Smooth muscle cell (in vitro differentiated cells): Measurements from ENCODE around the gene STMN1. TPM values are rescaled to one million over a fixed set of nuclear protein-coding genes. Genes with fewer than 3 reads are reported as not detected.

ENCODE experiments used
- DNase-seq: peaks from one replicate; lab custom pipeline; 2025; ENCODE audit not compliant: unreplicated experiment; lab: John Stamatoyannopoulos, UW
- H2AFZ ChIP-seq: fragments of 200-600 bp; sonication (generic); 2 replicates; pipeline ENCODE4 v1.6.0; 2016; ENCODE audit warnings: antibody characterized with exemption, low read depth, mild to moderate bottlenecking
- H3F3A ChIP-seq: fragments of 200-600 bp; sonication (generic); 2 replicates; pipeline ENCODE4 v1.6.0; 2017; ENCODE audit warnings: antibody characterized with exemption, low read depth
- H3K27ac ChIP-seq: fragments of 200-600 bp; sonication (generic); 2 replicates; pipeline ENCODE4 v1.5.1; 2016; ENCODE audit warnings: low read depth, mild to moderate bottlenecking
- H3K27me3 ChIP-seq: fragments of 200-600 bp; sonication (generic); 2 replicates; pipeline ENCODE4 v1.6.1; 2016; ENCODE audit warnings: low read depth, mild to moderate bottlenecking
- H3K36me3 ChIP-seq: fragments of 200-600 bp; sonication (generic); 2 replicates; pipeline ENCODE4 v1.5.1; 2016; ENCODE audit warnings: low read depth
- H3K4me1 ChIP-seq: fragments of 200-600 bp; sonication (generic); 2 replicates; pipeline ENCODE4 v1.5.1; 2016; ENCODE audit warnings: low read depth
- H3K4me2 ChIP-seq: fragments of 200-600 bp; sonication (generic); 2 replicates; pipeline ENCODE4 v1.6.0; 2016; ENCODE audit warnings: mild to moderate bottlenecking
- H3K4me3 ChIP-seq: fragments of 200-600 bp; sonication (generic); 2 replicates; pipeline ENCODE4 v1.5.1; 2016; ENCODE audit warnings: mild to moderate bottlenecking
- H3K79me2 ChIP-seq: fragments of 200-600 bp; sonication (generic); 2 replicates; pipeline ENCODE4 v1.6.0; 2016; ENCODE audit warnings: low read depth, mild to moderate bottlenecking
- H3K9ac ChIP-seq: fragments of 200-600 bp; sonication (generic); 2 replicates; pipeline ENCODE4 v1.6.0; 2016; ENCODE audit warnings: low read depth
- H3K9me3 ChIP-seq: fragments of 200-600 bp; sonication (generic); replicated peaks from 2 replicates; pipeline ENCODE4 v1.5.1; 2016; ENCODE audit warnings: low read depth
- H4K20me1 ChIP-seq: fragments of 200-600 bp; sonication (generic); 2 replicates; pipeline ENCODE4 v1.6.0; 2016; ENCODE audit warnings: low read depth
- WGBS: methylation state at CpG from one replicate; pipeline ENCODE4 v1.1.7; 2016; ENCODE audit warnings: low lambda C conversion rate; 5-methylcytosine and 5-hydroxymethylcytosine counted together
- polyA plus RNA-seq: library from polyadenylated mRNA; unstranded; fragments of >200 nt; fragmentation: Nextera tagmentation; extraction: Ambion mirVana; gene quantifications from 2 replicates; pipeline ENCODE4 v1.2.1, GENCODE V29; 2016
- total RNA-seq: library from RNA; depleted of rRNA; stranded (reverse); fragments of >200 nt; gene quantifications from 2 replicates; pipeline ENCODE4 v1.2.3, GENCODE V29; 2014
- TF ChIP-seq, protein P1 (sequence below): fragments of 200-600 bp; sonication (generic); IDR thresholded peaks from 2 replicates; pipeline ENCODE4 v1.5.1; 2017; ENCODE audit warnings: borderline replicate concordance, mild to moderate bottlenecking, antibody characterized with exemption; ENCODE audit not compliant: insufficient read depth, poor library complexity, severe bottlenecking

The STMN1 gene
- total and polyA plus RNA-seq, 2 experiments from 2014 or later = 115 to 331 TPM

DNA sequence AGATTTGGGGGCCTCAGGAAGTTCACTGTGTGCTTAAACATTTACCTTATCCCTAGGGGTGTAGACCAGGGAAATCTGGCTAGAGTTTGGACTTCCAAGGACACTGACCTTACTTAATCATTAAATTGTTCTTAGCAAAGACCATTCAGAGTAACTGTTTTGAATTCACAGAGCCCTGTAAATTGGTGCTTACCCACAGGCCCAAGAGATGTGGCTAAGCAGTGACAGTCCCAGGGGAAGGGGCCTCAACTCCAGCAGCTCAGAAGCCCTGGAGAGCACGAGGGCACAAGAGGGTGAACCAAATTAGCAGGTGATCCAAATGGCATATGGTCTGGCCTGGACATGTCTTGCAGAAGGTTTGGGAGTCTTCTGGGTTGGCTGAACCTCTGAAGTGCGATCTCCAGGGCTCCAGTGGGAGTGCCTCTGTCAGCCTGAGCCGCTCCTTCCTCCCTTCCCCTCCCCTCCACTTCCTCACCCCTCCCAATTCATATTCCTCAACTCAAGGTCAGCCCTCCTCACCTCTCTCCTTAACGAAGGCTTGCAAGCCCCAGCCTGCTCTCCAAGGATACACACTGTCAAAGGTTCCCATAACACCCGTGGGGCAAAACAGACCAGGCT, 35.0 kb downstream of the STMN1 start:
- Histone ChIP-seq H3K27ac (no peak overlapping the region), H4K20me1 (peaks cover 9% of the 10 kb centered on the region)
- TF ChIP-seq, protein P1, sequence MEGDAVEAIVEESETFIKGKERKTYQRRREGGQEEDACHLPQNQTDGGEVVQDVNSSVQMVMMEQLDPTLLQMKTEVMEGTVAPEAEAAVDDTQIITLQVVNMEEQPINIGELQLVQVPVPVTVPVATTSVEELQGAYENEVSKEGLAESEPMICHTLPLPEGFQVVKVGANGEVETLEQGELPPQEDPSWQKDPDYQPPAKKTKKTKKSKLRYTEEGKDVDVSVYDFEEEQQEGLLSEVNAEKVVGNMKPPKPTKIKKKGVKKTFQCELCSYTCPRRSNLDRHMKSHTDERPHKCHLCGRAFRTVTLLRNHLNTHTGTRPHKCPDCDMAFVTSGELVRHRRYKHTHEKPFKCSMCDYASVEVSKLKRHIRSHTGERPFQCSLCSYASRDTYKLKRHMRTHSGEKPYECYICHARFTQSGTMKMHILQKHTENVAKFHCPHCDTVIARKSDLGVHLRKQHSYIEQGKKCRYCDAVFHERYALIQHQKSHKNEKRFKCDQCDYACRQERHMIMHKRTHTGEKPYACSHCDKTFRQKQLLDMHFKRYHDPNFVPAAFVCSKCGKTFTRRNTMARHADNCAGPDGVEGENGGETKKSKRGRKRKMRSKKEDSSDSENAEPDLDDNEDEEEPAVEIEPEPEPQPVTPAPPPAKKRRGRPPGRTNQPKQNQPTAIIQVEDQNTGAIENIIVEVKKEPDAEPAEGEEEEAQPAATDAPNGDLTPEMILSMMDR = no peak

DNA sequence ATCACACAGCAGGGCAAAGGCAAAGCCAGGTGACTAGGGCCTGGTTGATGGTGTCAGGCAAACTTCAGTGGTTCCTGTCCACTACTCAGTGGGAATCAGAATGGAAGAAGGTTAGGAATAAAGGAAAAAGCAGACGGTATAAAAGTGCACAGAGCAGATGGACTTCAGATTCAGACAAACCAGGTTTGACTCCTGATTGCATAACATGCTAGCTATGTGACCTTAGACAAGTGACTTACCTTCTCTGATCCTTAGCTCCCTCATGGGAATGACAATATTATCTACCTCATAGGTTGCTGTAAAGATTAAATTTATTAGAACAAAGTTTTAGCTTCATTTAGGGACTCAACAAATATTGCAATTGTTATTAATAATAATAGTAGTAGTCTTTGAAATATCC, 35.6 kb downstream of the STMN1 start:
- Histone ChIP-seq H3K9me3 (no peaks in the 10 kb centered on the region), H3K79me2 (peaks cover 17% of the 10 kb centered on the region), H4K20me1 (peaks cover 9% of the 10 kb centered on the region), H3K9ac (no peak overlapping the region), H3K36me3 (no peaks in the 10 kb centered on the region), H3K27ac (no peak overlapping the region), H3K27me3 (no peaks in the 10 kb centered on the region), H3K4me1 (peaks cover 11% of the 10 kb centered on the region), H3F3A (peaks cover under 1% of the 10 kb centered on the region), H2AFZ (no peak overlapping the region), H3K4me3 (no peak overlapping the region), H3K4me2 (no peak overlapping the region)
- DNase-seq = no peak
- TF ChIP-seq, protein P1 = no peak
- WGBS = 100% methylated on average over 1 of the region's 1 CpG

More for the DNA sequence above, 35.0 kb downstream of the STMN1 start:
- DNase-seq = no peak
- no peaks in the 10 kb centered on the region for H3K36me3 ChIP-seq
- H3K4me2 ChIP-seq = no peak overlapping the region
- H3K9me3 ChIP-seq = no peaks in the 10 kb centered on the region
- peaks cover 17% of the 10 kb centered on the region for H3K79me2 ChIP-seq
- H3F3A ChIP-seq = peaks cover 7% of the 10 kb centered on the region
- no peak overlapping the region for H3K9ac ChIP-seq
- no peak overlapping the region for H3K4me3 ChIP-seq
- H2AFZ ChIP-seq = no peak overlapping the region
- no peaks in the 10 kb centered on the region for H3K27me3 ChIP-seq
- H3K4me1 ChIP-seq = peaks cover 15% of the 10 kb centered on the region
- 48% methylated on average over 5 of the region's 5 CpGs for WGBS

DNA sequence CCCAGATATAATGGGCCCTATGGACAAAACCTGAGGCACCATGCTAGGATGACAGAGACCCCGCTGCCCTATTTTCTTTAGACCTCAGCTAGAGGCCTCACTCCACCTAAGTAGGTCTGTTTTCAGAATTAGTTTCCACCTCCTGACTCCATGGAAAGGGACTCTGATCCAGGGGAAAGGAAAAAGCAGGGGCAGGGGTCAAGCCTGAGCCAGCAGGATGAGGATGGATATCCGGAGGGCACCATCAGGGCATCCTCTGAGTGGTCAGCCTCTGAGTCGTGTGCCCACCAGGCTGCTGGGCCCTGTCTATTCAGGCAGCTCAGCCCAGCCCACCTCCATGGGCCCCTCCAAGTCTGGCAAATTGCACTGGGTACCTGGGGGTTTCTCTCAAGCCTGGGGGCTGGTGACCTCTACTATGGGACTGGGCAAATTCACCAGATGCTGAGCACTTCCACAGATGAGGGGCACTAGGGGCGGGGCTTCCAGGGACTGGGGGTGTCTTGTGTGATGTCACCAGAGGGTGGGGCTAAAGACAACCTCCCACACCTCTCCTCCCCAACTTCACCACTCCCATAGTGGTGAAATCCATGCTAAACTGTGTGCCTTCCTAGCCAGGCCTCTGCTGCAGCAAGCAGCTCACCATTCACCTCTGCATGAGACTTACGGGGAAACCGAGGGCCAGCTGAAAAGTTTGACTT, 36.2 kb downstream of the STMN1 start:
- Histone ChIP-seq H3K36me3 (no peaks in the 10 kb centered on the region), H3K79me2 (peaks cover 17% of the 10 kb centered on the region), H4K20me1 (peaks cover 9% of the 10 kb centered on the region), H3K4me2 (no peak overlapping the region), H3K27ac (no peak overlapping the region), H3K9me3 (no peaks in the 10 kb centered on the region), H3K4me1 (peaks cover 11% of the 10 kb centered on the region), H3K9ac (no peak overlapping the region), H2AFZ (no peak overlapping the region), H3K4me3 (no peak overlapping the region), H3K27me3 (no peaks in the 10 kb centered on the region), H3F3A (no peaks in the 10 kb centered on the region)
- DNase-seq = no peak
- WGBS = 82% methylated on average over 5 of the region's 6 CpGs
- TF ChIP-seq, protein P1 = no peak
